Measurements from ENCODE around the gene FOSL1. TPM values are rescaled to one million over a fixed set of nuclear protein-coding genes. Genes with fewer than 3 reads are reported as not detected.

The FOSL1 gene
- total and polyA plus RNA-seq, 2 donors from 2014 or later, result 0.37 to 3.2 TPM

DNA sequence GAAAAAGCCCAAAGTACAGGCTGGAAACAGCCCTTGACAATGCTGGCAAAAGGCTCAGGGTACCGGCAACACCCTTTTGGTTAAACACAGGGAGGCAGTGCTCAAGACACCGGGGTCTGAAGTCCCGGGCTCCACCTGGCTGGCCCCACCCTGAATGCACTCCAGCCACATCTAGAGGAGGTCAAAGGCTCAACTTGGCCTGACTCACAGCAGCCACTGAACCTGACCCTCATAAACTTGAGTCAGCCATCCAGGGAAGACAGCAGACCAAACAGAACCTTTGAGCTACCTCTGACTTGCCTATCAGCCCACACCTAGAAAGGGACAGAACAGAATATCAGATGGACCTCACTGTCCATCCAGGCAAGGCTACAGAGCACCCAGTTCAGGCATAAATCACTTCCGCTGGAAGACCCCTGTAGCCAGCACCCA is 46.0 kb downstream of the FOSL1 start:
- FAIRE-seq (no peak), DNase-seq (no peak)
- H3K9ac ChIP-seq (ENCODE audit: low read length in 3 of 3), result no peak overlapping the region
- H3K4me1 ChIP-seq (ENCODE audit: control insufficient read depth in 2 of 3, insufficient read depth in 2 of 3, low read depth in 1 of 3, low read length in 3 of 3), result peaks cover 0 to 16% (median 14%) of the 10 kb centered on the region in 3 donors
- intact Hi-C loops (cut with DNase I), result no loop called here
- peaks cover 11 to 26% (median 24%) of the 10 kb centered on the region in 3 donors for H3K36me3 ChIP-seq (ENCODE audit: control insufficient read depth in 2 of 3, insufficient read depth in 3 of 3, low read length in 3 of 3)
- TF ChIP-seq, protein P1, sequence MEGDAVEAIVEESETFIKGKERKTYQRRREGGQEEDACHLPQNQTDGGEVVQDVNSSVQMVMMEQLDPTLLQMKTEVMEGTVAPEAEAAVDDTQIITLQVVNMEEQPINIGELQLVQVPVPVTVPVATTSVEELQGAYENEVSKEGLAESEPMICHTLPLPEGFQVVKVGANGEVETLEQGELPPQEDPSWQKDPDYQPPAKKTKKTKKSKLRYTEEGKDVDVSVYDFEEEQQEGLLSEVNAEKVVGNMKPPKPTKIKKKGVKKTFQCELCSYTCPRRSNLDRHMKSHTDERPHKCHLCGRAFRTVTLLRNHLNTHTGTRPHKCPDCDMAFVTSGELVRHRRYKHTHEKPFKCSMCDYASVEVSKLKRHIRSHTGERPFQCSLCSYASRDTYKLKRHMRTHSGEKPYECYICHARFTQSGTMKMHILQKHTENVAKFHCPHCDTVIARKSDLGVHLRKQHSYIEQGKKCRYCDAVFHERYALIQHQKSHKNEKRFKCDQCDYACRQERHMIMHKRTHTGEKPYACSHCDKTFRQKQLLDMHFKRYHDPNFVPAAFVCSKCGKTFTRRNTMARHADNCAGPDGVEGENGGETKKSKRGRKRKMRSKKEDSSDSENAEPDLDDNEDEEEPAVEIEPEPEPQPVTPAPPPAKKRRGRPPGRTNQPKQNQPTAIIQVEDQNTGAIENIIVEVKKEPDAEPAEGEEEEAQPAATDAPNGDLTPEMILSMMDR (IDR thresholded peaks at IDR 0.05; ENCODE audit: borderline replicate concordance, extremely low read depth, insufficient read depth), result no peak
- H3K4me3 ChIP-seq (ENCODE audit: low read length in 3 of 3), result no peak overlapping the region
- peaks cover 0 to 6% (median 0%) of the 10 kb centered on the region in 3 donors for H3K9me3 ChIP-seq (ENCODE audit: control insufficient read depth in 2 of 3, insufficient read depth in 1 of 3, low read length in 3 of 3)
- no peaks in the 10 kb centered on the region for H3K27me3 ChIP-seq (ENCODE audit: control insufficient read depth, insufficient read depth, low read length)
- H3K27ac ChIP-seq (ENCODE audit: low read depth in 2 of 2, low read length in 2 of 2), result no peak overlapping the region

DNA sequence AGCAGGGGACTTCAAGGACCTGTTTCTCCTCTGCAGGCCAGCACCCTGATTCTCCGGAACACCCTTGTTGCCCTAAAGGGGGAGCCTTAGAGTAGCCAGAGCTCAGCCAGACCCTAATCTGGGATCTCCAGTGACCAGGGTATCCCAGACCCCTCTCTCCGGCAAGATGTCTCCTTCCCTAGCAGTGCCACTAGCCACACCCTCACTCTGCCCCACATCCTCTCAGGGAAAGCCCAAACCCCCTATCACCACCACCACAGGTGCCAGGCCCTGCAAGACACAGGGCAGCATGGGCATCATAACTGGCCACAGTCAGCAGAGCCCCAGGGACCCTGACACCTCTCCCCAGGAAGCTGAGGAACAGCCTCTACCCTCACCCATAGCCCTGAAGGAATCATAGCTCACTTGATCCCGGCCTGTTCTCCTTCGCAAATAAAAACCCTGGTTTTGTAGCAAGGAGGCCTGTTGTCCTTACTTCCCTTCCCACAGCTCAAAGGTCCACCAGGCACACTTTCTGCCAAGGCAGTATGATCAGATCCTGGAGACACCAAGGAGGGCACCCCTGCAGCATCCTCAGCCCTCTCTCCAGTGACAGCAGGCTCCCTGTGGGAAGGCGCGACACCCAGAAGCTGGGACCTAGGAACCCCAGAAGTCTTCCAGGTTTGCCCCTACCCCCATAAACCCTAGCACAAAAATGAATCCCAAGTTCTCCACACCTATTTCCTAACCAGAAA is 46.8 kb downstream of the FOSL1 start:
- peaks cover 11 to 26% (median 24%) of the 10 kb centered on the region in 3 donors for H3K36me3 ChIP-seq (ENCODE audit: control insufficient read depth in 2 of 3, insufficient read depth in 3 of 3, low read length in 3 of 3)
- no peak for FAIRE-seq

DNA sequence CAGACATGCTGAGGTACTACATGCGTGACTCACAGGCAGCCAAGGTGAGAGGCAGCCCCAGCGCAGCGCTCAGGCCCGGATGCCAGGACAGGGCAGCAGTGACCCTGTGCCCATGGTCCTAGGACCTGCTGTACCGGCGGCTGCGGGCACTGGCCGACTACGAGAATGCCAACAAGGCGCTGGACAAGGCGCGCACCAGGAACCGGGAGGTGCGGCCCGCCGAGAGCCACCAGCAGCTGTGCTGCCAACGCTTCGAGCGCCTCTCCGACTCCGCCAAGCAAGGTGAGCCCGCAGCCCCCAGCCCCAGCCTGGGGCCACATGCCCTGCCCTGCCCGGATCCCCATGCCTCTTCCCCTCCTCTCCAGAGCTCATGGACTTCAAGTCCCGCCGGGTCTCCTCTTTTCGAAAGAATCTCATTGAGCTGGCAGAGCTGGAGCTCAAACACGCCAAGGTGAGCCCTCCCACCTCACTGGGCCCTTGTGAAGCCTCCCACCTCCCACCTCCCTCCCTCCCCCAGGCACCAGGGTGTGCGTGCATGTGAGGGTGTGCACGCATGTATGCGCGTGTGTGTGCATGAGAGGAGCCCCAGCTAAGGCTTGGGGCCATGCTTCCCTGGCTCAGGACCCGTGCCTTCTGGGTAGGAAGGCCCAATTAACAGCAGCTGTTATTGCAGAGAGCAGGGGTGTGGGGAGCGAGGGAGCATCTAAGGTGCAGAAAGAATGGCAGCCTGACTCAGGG is 47.5 kb downstream of the FOSL1 start:
- H3K4me3 ChIP-seq (ENCODE audit: low read length in 3 of 3), result no peak overlapping the region
- no peak for FAIRE-seq
- H3K36me3 ChIP-seq (ENCODE audit: control insufficient read depth in 2 of 3, insufficient read depth in 3 of 3, low read length in 3 of 3), result peaks cover 11 to 26% (median 24%) of the 10 kb centered on the region in 3 donors
- no peak overlapping the region for H3K9ac ChIP-seq (ENCODE audit: low read length in 3 of 3)
- peaks cover 0 to 14% (median 9%) of the 10 kb centered on the region in 3 donors for H3K4me1 ChIP-seq (ENCODE audit: control insufficient read depth in 2 of 3, insufficient read depth in 2 of 3, low read depth in 1 of 3, low read length in 3 of 3)
- no peak overlapping the region for H3K27ac ChIP-seq (ENCODE audit: low read depth in 2 of 2, low read length in 2 of 2)
- peaks cover 0 to 6% (median 0%) of the 10 kb centered on the region in 3 donors for H3K9me3 ChIP-seq (ENCODE audit: control insufficient read depth in 2 of 3, insufficient read depth in 1 of 3, low read length in 3 of 3)
- DNase-seq, result peak in 2 of 5 donors; percentile 7 to 80
- intact Hi-C loops (cut with DNase I), result no loop called here
- TF ChIP-seq, protein P1 (IDR thresholded peaks at IDR 0.05; ENCODE audit: borderline replicate concordance, extremely low read depth, insufficient read depth), result no peak
- H3K27me3 ChIP-seq (ENCODE audit: control insufficient read depth, insufficient read depth, low read length), result no peaks in the 10 kb centered on the region

More for the DNA sequence above, 46.8 kb downstream of the FOSL1 start:
- Histone ChIP-seq H3K27ac (ENCODE audit: low read depth in 2 of 2, low read length in 2 of 2) (no peak overlapping the region), H3K9me3 (ENCODE audit: control insufficient read depth in 2 of 3, insufficient read depth in 1 of 3, low read length in 3 of 3) (peaks cover 0 to 6% (median 0%) of the 10 kb centered on the region in 3 donors), H3K27me3 (ENCODE audit: control insufficient read depth, insufficient read depth, low read length) (no peaks in the 10 kb centered on the region), H3K9ac (ENCODE audit: low read length in 3 of 3) (no peak overlapping the region), H3K4me1 (ENCODE audit: control insufficient read depth in 2 of 3, insufficient read depth in 2 of 3, low read depth in 1 of 3, low read length in 3 of 3) (peaks cover 0 to 14% (median 9%) of the 10 kb centered on the region in 3 donors), H3K4me3 (ENCODE audit: low read length in 3 of 3) (no peak overlapping the region)
- peak in 1 of 5 donors; percentile 8 for DNase-seq
- intact Hi-C loops (cut with DNase I), result no loop called here
- TF ChIP-seq, protein P1 (IDR thresholded peaks at IDR 0.05; ENCODE audit: borderline replicate concordance, extremely low read depth, insufficient read depth), result no peak
